GM12878 (cell line): ENCODE data around the gene PSTPIP2.

Experiments used
- CBX5 ChIP-seq: sonication (generic); IDR thresholded peaks from 2 replicates; pipeline ENCODE4 v1.6.1; 2016; ENCODE audit warnings: low read depth, moderate library complexity, mild to moderate bottlenecking, inconsistent platforms
- CEBPB ChIP-seq, 2 experiments: fragments of 150-350 bp in 1 of 2; IDR thresholded peaks; 2 replicates each; pipeline ENCODE4 v1.6.1; 2012 to 2014; ENCODE audit warnings: low read depth in 2 of 2, low read length in 2 of 2, borderline replicate concordance in 1 of 2, inconsistent platforms in 1 of 2
- CTCF ChIP-seq, 3 experiments: IDR thresholded peaks in 2 of 3; conservative IDR thresholded peaks in 1 of 3; 2 replicates each; pipeline ENCODE4 v1.5.1; 2011; ENCODE audit warnings: low read depth in 3 of 3, low read length in 3 of 3, mild to moderate bottlenecking in 3 of 3, control low read depth in 2 of 3, moderate library complexity in 2 of 3, inconsistent platforms in 1 of 3, mixed read lengths in 1 of 3; ENCODE audit not compliant: control insufficient read depth in 2 of 3, insufficient read depth in 1 of 3; ENCODE audit errors: extremely low read depth in 1 of 3
- GATAD2B ChIP-seq: fragments of 450-650 bp; conservative IDR thresholded peaks from 2 replicates; pipeline ENCODE4 v1.6.1; 2017; ENCODE audit warnings: low read depth, mild to moderate bottlenecking, moderate library complexity
- HCFC1 ChIP-seq: fragments of 150-350 bp; IDR thresholded peaks from 2 replicates; pipeline ENCODE4 v1.6.1; 2014; ENCODE audit warnings: low read length
- JUND ChIP-seq: IDR thresholded peaks from 2 replicates; pipeline ENCODE4 v1.6.1; 2012; ENCODE audit warnings: low read depth, mild to moderate bottlenecking, low read length, improper control_type of control experiment, moderate library complexity
- NFYA ChIP-seq: IDR thresholded peaks from 2 replicates; pipeline ENCODE4 v1.6.1; 2011; ENCODE audit warnings: low read depth, mild to moderate bottlenecking, low read length, improper control_type of control experiment, borderline replicate concordance
- PML ChIP-seq: IDR thresholded peaks from 2 replicates; pipeline ENCODE4 v1.6.1; 2012; ENCODE audit warnings: low read length, inconsistent platforms
- POLR2A ChIP-seq: IDR thresholded peaks from 2 replicates; pipeline ENCODE4 v1.6.1; 2011; ENCODE audit warnings: low read depth, mild to moderate bottlenecking, low read length
- RAD51 ChIP-seq: fragments of 450-650 bp; IDR thresholded peaks from 2 replicates; pipeline ENCODE4 v1.6.1; 2016; ENCODE audit warnings: moderate library complexity, mild to moderate bottlenecking, inconsistent platforms
- ZNF24 ChIP-seq: fragments of 450-650 bp; IDR thresholded peaks from 2 replicates; pipeline ENCODE4 v1.6.1; 2017; ENCODE audit warnings: antibody characterized with exemption, mild to moderate bottlenecking
- ZNF274 ChIP-seq: IDR thresholded peaks from one replicate; pipeline ENCODE4 v1.8.0; 2011; ENCODE audit not compliant: insufficient read length, insufficient read depth
- ZNF592 ChIP-seq: fragments of 450-650 bp; IDR thresholded peaks from 2 replicates; pipeline ENCODE4 v1.6.1; 2017; ENCODE audit warnings: mild to moderate bottlenecking, moderate library complexity
- ZNF687 ChIP-seq: fragments of 450-650 bp; IDR thresholded peaks from 2 replicates; pipeline ENCODE4 v1.6.1; 2017; ENCODE audit warnings: mild to moderate bottlenecking, moderate library complexity

- TF ChIP-seq CTCF (IDR thresholded peaks at IDR 0.05 in 2 of 3, conservative IDR thresholded peaks at IDR 0.05 in 1 of 3; ENCODE audit: control insufficient read depth in 2 of 3, extremely low read depth in 1 of 3, insufficient read depth in 1 of 3, low read depth in 3 of 3, low read length in 3 of 3) (no peak), HCFC1 (no peak), ZNF24 (no peak), CBX5 (no peak), JUND (no peak), NFYA (no peak), POLR2A (no peak), GATAD2B (no peak), RAD51 (no peak), ZNF592 (no peak), ZNF687 (no peak), ZNF274 (no peak), PML (no peak), CEBPB (IDR thresholded peaks at IDR 0.05; ENCODE audit: borderline replicate concordance in 1 of 2, low read depth in 2 of 2, low read length in 2 of 2) (no peak)
Measured at GRCh38 chr18:46009125-46009840, 62.8 kb downstream of the PSTPIP2 start.
